Kidney (tissue), 14 donors: Measurements from ENCODE around the gene SKI. TPM values are rescaled to one million over a fixed set of nuclear protein-coding genes. Genes with fewer than 3 reads are reported as not detected.

Experiments
- DNase-seq, 5 donors: peaks; one replicate each; pipeline ENCODE4 v3.0.0-alpha.2; 2013 to 2020
- FAIRE-seq: peaks from 2 replicates; lab custom pipeline; 2012; peaks lifted over from hg19 to GRCh38; lab: Jason Lieb, UNC
- H3K27ac ChIP-seq, 2 donors: one replicate each; pipeline ENCODE4 v1.7.0; 2013; ENCODE audit warnings: low read depth in 2 of 2, low read length in 2 of 2, inconsistent platforms in 1 of 2
- H3K27me3 ChIP-seq: one replicate; pipeline ENCODE4 v1.7.1; 2013; ENCODE audit warnings: low read length, inconsistent platforms; ENCODE audit not compliant: control insufficient read depth, insufficient read depth
- H3K36me3 ChIP-seq, 3 donors: one replicate each; pipeline versions ENCODE4 v1.7.0 to v1.7.1; 2013; ENCODE audit warnings: low read length in 3 of 3, control low read depth in 1 of 3, inconsistent platforms in 1 of 3; ENCODE audit not compliant: insufficient read depth in 3 of 3, control insufficient read depth in 2 of 3
- H3K4me1 ChIP-seq, 3 donors: one replicate each; pipeline versions ENCODE4 v1.7.0 to v1.7.1; 2013; ENCODE audit warnings: low read length in 3 of 3, inconsistent platforms in 1 of 3, low read depth in 1 of 3; ENCODE audit not compliant: control insufficient read depth in 2 of 3, insufficient read depth in 2 of 3
- H3K4me3 ChIP-seq, 3 donors: one replicate each; pipeline versions ENCODE4 v1.7.0 to v1.8.1; 2013; ENCODE audit warnings: low read length in 3 of 3, control low read depth in 1 of 3, inconsistent platforms in 1 of 3
- H3K9ac ChIP-seq, 3 donors: one replicate each; pipeline versions ENCODE4 v1.7.0 to v1.7.1; 2013; ENCODE audit warnings: low read length in 3 of 3, control low read depth in 1 of 3, inconsistent platforms in 1 of 3
- H3K9me3 ChIP-seq, 3 donors: one replicate each; pipeline versions ENCODE4 v1.7.0 to v1.7.1; 2013; ENCODE audit warnings: low read length in 3 of 3, control low read depth in 1 of 3, inconsistent platforms in 1 of 3; ENCODE audit not compliant: control insufficient read depth in 2 of 3, insufficient read depth in 1 of 3
- CTCF ChIP-seq: IDR thresholded peaks from 3 replicates; pipeline ENCODE4 v1.5.1; 2012; ENCODE audit warnings: mild to moderate bottlenecking, moderate library complexity, borderline replicate concordance; ENCODE audit not compliant: insufficient read depth; ENCODE audit errors: extremely low read depth
- intact Hi-C: fragments of 100-400 bp; cut with DNase I; formaldehyde crosslinking; loops from one replicate; pipeline ENCODE4 v1.11.1; 2022
- polyA plus RNA-seq: library from polyadenylated mRNA; stranded (reverse); fragments of 350-450 nt; fragmentation: Illumina TruSeq; extraction: RNeasy Lipid Tissue Mini Kit (QIAGEN cat#74804); gene quantifications from one replicate; pipeline ENCODE4 v1.2.3, GENCODE V29; 2014; ENCODE audit warnings: low read depth, low replicate concordance; ENCODE audit not compliant: insufficient read depth
- total RNA-seq: library from RNA; stranded (reverse); fragmentation: NEBNext Ultra II Directional; extraction: Animal tissue kit (Norgen Biotek cat#: 25700); gene quantifications from one replicate; pipeline ENCODE4 v1.2.1, GENCODE V29; 2021
- donor health status: control.
- donor health status: control.
- donor health status: control.
- donor health status: control.
- donor health status: control.
- donor health status: DM: yes; HTN: yes; CAD: no.
- donor health status: Normal renal cell carcinoma (clear cell type).

SKI gene
- total and polyA plus RNA-seq, 2 donors from 2014 or later: 9.2 to 78.6 TPM

GRCh38 chr1:2313651-2314261, 85.6 kb downstream of the SKI start:
- H3K4me3 ChIP-seq: no peak overlapping the region
- intact Hi-C loops: loop anchor here (10.0 kb wide), 1 partner anchor 99 kb away; no protein-coding TSS in a partner anchor
- DNase-seq: peak in 1 of 5 donors; percentile 71
- TF ChIP-seq CTCF: no peak
- H3K27ac ChIP-seq: peak overlapping the region; percentile 71 to 75
- no peak for FAIRE-seq
- no peaks in the 10 kb centered on the region for H3K36me3 ChIP-seq
- H3K9me3 ChIP-seq: no peaks in the 10 kb centered on the region
- no peaks in the 10 kb centered on the region for H3K27me3 ChIP-seq
- H3K9ac ChIP-seq: peak overlapping the region in 2 of 3 donors; percentile 24 to 34
- peaks cover 0 to 17% (median 0%) of the 10 kb centered on the region in 3 donors for H3K4me1 ChIP-seq

- Histone ChIP-seq H3K4me1 (peaks cover 0 to 18% (median 0%) of the 10 kb centered on the region in 3 donors), H3K9me3 (no peaks in the 10 kb centered on the region), H3K9ac (peak overlapping the region in 2 of 3 donors; percentile 24 to 34), H3K36me3 (no peaks in the 10 kb centered on the region), H3K27me3 (no peaks in the 10 kb centered on the region), H3K4me3 (no peak overlapping the region), H3K27ac (peak overlapping the region; percentile 71 to 75)
- TF ChIP-seq CTCF: no peak
- DNase-seq (peak; percentile 88 to 93 (median 91)), FAIRE-seq (no peak)
- intact Hi-C loops: loop anchor here (10.0 kb wide), 1 partner anchor 100 kb away; no protein-coding TSS in a partner anchor
These were observed 86.2 kb downstream of the SKI start for GRCh38 chr1:2314273-2314802.

- Histone ChIP-seq H3K4me1 (peaks cover 0 to 21% (median 0%) of the 10 kb centered on the region in 3 donors), H3K4me3 (no peak overlapping the region), H3K27me3 (no peaks in the 10 kb centered on the region), H3K27ac (peak overlapping the region in 1 of 2 donors; percentile 71), H3K9ac (no peak overlapping the region), H3K36me3 (no peaks in the 10 kb centered on the region), H3K9me3 (no peaks in the 10 kb centered on the region)
- DNase-seq (peak; percentile 85 to 93 (median 90)), FAIRE-seq (no peak)
- intact Hi-C loops: loop anchor here (10.0 kb wide), 1 partner anchor 100 kb away; no protein-coding TSS in a partner anchor
- TF ChIP-seq CTCF: peak; percentile 67
These were observed 86.9 kb downstream of the SKI start for GRCh38 chr1:2314803-2315673.
